GM21717 (cell line): ENCODE measurements around the gene RAB36.

ENCODE experiments used
- ATAC-seq: cut with Tn5 transposase; IDR thresholded peaks from one replicate; pipeline ENCODE4 v1.9.1; 2021; ENCODE audit warnings: mild to moderate bottlenecking, moderate library complexity; ENCODE audit not compliant: unreplicated experiment

RAB36 gene

GRCh38 chr22:23180301-23180892 is 35.1 kb downstream of the RAB36 start, which contains the start of gene BCR:
BCR (plus strand) TSS chr22:23180509; CDS start chr22:23180961, 452 bp downstream.
- ATAC-seq: no peak

DNA sequence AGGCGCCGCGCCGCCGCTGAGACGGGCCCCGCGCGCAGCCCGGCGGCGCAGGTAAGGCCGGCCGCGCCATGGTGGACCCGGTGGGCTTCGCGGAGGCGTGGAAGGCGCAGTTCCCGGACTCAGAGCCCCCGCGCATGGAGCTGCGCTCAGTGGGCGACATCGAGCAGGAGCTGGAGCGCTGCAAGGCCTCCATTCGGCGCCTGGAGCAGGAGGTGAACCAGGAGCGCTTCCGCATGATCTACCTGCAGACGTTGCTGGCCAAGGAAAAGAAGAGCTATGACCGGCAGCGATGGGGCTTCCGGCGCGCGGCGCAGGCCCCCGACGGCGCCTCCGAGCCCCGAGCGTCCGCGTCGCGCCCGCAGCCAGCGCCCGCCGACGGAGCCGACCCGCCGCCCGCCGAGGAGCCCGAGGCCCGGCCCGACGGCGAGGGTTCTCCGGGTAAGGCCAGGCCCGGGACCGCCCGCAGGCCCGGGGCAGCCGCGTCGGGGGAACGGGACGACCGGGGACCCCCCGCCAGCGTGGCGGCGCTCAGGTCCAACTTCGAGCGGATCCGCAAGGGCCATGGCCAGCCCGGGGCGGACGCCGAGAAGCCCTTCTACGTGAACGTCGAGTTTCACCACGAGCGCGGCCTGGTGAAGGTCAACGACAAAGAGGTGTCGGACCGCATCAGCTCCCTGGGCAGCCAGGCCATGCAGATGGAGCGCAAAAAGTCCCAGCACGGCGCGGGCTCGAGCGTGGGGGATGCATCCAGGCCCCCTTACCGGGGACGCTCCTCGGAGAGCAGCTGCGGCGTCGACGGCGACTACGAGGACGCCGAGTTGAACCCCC is 35.8 kb downstream of the RAB36 start:
- no peak for ATAC-seq

GRCh38 chr22:23181721-23182308 is 36.5 kb downstream of the RAB36 start:
- ATAC-seq: no peak

DNA sequence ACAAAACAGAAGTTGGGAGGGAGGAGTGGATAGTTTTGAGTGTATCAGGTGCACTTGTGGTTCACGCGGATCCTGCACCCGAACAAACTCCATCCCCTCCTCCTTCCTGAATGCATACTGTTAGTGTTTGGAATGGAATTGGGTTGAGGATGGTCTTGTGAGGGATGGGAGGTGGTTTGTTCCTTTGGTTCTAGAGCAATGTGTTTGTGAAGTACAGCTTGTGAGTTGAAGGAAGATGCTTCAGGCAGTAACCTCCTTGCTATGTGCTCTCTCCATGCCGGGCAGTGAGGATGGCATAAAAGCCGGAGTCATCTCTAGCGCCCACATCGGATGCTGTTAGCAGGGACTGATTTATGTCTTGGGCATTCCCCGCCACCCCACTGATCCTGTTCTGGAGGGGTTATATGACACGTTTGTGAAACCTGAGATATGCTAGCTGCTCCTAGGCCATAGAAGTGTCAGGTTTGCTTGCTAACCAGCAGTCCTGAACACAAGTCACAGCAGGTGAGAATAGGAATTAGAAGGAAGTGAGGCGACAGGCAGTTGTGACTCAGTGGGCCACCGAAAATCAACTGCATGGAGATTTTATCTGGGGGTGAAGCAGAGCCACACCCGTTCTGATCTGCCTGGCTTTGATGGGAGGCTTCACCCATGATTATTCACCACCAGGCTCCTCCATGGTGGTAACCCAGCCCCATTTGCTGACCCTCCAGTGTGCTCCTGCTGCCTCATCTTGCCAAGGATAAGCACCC is 37.2 kb downstream of the RAB36 start:
- no peak for ATAC-seq

DNA sequence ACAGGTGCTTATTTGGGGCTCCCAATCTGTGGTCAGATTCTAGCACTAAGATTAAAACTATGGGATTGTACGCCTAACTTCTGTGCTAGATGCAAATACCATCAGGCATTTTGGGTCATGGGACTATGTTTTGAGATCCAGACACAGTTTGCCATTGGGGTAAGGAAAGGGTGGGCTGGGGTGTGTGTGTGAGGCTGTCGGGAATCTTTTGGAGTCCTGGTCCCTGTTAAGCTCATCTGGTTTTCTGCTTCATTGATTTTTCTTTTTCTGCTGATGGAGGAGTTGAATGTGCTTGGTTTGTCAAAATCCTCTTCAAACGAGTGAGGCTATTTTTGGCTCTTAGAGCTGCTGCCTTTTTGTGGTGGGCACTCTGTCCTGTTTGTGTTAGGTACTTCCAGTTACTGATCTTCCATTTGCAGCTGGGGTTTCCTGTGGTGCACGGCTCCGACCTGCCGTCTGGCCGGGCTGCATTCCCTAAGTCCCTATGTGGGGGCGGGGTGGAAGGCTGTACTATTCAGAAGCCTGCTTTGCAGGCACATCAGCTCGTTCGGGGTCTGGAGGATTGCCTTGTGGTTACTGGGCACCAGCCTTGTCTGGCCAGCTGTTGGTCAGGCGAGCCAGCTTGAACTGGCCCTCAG is 37.9 kb downstream of the RAB36 start:
- no peak for ATAC-seq

DNA sequence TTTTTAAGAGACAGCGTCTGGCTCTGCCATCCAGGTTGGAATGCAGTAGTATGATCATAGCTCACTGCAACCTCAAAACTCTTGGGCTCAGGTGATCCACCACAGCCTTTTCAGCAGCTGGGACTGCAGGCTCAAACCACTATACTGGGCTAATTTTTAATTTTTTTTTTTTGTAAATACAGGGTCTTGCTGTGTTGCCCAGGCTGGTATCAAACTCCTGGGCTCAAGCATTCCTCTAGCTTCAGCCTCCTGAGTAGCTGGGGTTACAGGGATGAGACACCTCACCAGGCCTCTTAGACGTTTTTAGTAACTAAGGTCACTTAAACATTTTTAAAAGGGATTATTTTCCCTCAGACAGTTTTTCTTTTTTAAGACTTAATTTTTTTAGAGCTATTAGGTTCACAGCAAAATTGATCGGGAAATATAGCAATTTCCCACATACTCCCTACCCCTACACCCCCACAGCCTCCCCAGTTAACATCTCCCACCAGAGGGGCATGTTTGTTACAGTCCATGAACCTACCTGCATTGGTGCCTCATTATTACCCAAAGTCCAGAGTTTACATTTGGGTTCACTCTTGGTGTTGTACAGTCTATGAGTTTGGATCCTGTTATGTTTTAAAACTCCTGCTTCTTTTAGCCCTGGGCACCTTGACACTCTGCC is 39.0 kb downstream of the RAB36 start:
- ATAC-seq: no peak

DNA sequence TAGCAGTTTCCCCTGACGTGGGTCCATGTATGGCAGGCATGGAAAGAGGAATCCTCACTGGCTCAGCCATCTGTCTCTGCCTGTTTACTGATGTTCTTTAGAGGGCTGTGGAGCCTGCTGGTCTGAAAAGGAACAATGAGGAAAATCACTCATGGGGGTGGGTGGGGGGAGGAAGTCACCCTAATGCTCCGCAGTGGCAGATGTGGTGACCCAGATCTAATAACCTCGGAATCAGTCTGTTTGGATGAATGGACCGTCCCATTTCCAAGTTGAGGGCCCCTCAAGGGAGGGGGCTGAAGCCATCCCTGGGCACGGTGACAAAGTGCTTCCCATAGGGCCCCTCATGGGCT is 39.5 kb downstream of the RAB36 start:
- ATAC-seq: no peak

DNA sequence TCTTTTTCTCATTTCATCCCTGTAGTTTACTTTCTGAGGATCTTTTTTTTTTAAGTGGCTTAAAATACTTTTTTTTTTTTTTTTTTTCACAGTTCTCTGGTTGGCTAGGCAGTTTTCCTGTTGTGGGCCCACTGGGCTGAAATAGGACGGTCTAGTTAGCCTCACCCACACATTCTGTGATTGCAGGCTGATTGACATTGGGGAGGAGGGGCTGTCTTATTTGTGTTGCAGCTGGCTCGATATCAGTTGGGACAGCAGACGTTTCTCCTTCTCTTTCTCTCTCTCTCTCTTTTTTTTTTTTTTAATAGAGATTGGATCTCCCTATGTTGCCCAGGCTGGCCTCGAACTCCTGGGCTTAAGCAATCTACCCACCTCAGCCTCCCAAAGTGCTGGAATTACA is 41.9 kb downstream of the RAB36 start:
- no peak for ATAC-seq

DNA sequence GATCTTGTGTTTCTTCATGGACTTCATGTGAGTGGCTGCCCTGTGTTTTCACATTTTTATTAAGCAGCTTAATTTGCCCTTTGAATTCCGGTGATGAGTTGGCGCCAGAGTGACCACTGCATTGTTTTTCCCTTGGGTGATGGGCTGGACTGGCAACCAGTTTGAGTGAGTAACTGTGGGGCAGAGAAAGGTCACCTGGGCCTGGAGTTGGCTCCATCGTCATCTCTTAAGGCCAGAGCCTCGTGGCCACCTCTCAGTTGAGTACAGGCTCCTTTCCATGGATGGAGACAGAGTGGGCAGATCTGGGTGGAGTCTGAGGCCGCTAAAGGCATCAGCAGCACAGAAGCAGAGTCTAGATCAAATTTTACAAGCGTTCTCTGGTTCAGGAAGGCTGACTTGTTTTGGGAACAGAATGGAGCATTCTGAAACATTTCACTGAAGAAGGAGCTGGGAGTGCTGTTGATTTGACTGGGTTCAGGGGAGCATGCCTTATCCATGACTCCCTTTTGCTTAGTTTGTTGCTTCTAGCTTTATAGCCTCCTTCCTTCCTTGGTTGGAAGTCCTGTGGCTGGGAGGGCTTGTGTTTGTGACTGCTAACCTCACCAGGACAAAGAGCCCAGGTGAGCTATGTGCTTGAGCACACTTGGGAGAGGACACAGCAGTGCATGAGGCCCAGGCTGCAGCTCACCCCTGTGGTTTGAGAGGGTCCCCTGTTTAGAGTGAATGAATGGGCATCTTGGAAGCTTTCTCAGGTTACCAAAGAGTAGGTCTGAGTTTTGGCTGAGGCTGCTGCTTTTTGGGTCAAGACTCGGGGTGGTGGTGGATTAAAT is 42.8 kb downstream of the RAB36 start:
- no peak for ATAC-seq

DNA sequence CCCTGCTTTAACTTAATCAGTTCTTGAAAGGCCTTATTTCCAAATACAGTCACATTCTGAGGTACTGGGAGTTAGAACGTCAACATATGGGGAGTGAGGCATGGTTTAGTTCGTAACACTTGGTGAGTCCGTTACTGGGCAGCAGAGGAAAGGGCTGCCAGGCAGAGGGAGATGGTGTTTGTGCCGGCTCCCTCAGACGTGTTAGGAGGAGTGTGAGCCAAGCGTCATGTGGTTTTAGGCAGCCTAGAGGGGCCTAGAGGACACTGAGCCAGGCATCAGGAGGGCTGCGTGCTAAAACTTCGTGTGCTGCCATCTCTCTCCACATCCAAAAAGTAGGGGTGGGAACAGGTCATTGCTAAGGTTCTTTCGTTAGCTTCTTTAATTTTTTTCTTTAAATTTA is 45.2 kb downstream of the RAB36 start:
- no peak for ATAC-seq

- ATAC-seq: no peak
These were observed 46.9 kb downstream of the RAB36 start for GRCh38 chr22:23192133-23192532.

DNA sequence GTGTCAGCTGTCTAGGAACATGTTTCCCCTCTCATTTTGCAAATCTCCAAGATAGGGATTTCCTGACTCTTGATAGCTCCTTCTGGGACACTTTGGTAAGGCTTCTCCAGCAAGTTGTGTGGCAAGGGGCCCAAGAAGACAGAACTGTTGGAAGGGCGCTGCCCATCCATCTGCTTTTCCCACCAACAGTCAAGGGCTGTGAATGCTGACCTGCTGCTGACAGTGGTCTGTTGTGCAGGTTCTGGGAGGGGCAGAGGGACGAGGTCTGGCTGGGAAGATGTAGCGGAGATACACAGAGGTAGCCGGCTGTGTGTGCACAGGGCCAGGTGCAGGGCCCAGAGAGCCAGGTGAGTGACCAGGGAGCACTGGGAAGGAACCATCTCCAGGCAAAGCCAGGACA is 47.3 kb downstream of the RAB36 start:
- no peak for ATAC-seq

GRCh38 chr22:23193196-23193827 is 48.0 kb downstream of the RAB36 start:
- ATAC-seq: no peak

GRCh38 chr22:23193882-23194281 is 48.6 kb downstream of the RAB36 start:
- no peak for ATAC-seq

GRCh38 chr22:23196165-23196564 is 50.9 kb downstream of the RAB36 start:
- no peak for ATAC-seq

DNA sequence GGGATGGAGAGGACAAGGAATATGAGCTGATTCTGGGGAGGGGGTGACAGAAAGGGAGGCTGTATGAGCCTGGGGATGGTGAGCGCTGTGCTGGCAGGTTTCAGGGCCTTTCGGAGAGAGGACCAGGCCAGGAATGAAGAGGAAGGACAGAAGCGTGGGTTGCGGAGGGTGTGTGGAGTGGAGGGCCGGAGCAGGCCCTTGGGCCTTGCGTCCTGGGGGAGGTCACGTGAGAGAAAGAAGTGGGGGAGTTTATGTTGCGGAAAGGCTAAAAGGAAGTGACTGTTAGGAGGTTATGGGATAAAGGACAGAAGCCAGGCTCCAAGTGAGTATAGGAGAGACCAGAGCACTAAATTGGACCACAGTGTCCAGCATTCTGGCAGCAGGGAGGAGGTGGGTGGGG is 52.6 kb downstream of the RAB36 start:
- no peak for ATAC-seq

DNA sequence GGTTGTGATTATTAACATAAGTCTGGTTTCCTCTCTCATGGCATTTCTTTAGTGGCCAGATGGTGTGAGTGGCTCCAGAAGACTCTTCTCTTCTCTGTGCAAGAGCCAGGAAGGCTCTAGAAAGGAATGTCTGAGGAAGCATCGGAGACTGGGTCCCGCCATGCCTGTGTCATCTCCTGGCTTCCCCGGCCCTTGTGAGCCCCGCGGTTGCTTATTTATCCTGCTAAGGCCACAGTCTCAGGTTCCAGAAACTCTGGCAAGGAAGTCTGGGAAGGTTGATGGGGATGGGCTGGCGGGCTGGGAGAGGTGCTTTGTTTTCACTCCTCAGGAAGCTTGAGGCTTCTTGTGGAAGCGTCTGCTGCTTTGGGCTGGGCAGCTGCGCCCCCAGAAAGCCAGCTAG is 53.9 kb downstream of the RAB36 start:
- ATAC-seq: no peak

- no peak for ATAC-seq
These were observed 55.6 kb downstream of the RAB36 start for GRCh38 chr22:23200898-23201297.

DNA sequence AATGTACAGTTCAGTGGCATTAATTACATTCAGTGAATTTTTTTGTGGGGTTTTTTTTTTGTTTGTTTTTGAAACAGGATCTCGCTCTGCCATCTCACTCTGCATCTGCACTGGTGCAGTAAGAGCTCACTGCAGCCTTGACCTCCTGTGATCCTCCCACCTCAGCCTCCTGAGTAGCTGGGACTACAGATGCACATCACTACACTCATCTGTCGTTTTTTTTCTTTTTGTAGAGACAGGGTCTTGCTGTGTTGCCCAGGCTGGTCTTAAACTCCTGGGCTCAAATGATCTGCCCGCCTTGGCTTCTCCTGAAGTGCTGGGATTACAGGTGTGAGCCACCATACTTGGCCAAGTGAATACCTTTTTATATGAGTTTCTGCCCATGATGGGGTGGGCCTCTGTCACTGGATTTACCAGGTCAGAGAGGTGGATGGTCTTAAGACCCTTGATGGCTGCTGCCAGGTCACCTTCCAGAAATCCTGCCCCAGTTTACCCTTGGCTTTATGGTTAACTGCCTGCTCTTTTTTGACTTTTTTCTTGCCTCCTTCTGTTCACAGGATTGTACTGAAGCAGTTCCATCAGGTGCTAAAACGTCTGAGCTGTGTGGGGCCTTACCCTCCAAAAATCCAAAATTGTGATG is 57.7 kb downstream of the RAB36 start:
- ATAC-seq: no peak
